Effector memory CD4-positive, alpha-beta T cell (primary cell): ENCODE results near the gene APPL1.

Experiments used
- DNase-seq, 3 donors: peaks; one replicate each; pipeline ENCODE4 v3.0.0-alpha.2; 2020
- H3K27ac ChIP-seq: 2 replicates; pipeline ENCODE4 v1.7.0; 2013; ENCODE audit warnings: mild to moderate bottlenecking, low read length, moderate library complexity; ENCODE audit not compliant: insufficient read depth, poor library complexity, severe bottlenecking
- H3K27me3 ChIP-seq: replicated peaks from 2 replicates; pipeline ENCODE4 v1.7.0; 2013; ENCODE audit warnings: mild to moderate bottlenecking, low read length; ENCODE audit not compliant: insufficient read depth, control insufficient read depth, poor library complexity, severe bottlenecking
- H3K36me3 ChIP-seq: 2 replicates; pipeline ENCODE4 v1.7.0; 2013; ENCODE audit warnings: mild to moderate bottlenecking, low read length, moderate library complexity; ENCODE audit not compliant: control insufficient read depth, insufficient read depth
- H3K4me1 ChIP-seq: 2 replicates; pipeline ENCODE4 v1.7.0; 2013; ENCODE audit warnings: low read length, mild to moderate bottlenecking; ENCODE audit not compliant: control insufficient read depth, insufficient read depth, poor library complexity, severe bottlenecking
- H3K4me3 ChIP-seq: 2 replicates; pipeline ENCODE4 v1.7.0; 2013; ENCODE audit warnings: low read length, low read depth, mild to moderate bottlenecking; ENCODE audit not compliant: insufficient read depth, poor library complexity, severe bottlenecking
- H3K9me3 ChIP-seq: 2 replicates; pipeline ENCODE4 v1.7.0; 2013; ENCODE audit warnings: mild to moderate bottlenecking, low read length, moderate library complexity; ENCODE audit not compliant: control insufficient read depth
- total RNA-seq, 3 donors: gene quantifications; one replicate each; lab custom pipeline; 2026; lab: John Stamatoyannopoulos, UW

The APPL1 gene, protein sequence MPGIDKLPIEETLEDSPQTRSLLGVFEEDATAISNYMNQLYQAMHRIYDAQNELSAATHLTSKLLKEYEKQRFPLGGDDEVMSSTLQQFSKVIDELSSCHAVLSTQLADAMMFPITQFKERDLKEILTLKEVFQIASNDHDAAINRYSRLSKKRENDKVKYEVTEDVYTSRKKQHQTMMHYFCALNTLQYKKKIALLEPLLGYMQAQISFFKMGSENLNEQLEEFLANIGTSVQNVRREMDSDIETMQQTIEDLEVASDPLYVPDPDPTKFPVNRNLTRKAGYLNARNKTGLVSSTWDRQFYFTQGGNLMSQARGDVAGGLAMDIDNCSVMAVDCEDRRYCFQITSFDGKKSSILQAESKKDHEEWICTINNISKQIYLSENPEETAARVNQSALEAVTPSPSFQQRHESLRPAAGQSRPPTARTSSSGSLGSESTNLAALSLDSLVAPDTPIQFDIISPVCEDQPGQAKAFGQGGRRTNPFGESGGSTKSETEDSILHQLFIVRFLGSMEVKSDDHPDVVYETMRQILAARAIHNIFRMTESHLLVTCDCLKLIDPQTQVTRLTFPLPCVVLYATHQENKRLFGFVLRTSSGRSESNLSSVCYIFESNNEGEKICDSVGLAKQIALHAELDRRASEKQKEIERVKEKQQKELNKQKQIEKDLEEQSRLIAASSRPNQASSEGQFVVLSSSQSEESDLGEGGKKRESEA
- 56.6 to 59.7 (median 57.9) reads per million in 3 donors for total RNA-seq

GRCh38 chr3:57227204-57227929, at the start of gene APPL1:
APPL1 (plus strand) TSS chr3:57227729; CDS start chr3:57227884, 155 bp downstream.
- peak; percentile 72 to 77 (median 77) for DNase-seq
- no peaks in the 10 kb centered on the region for H3K36me3 ChIP-seq
- peak within 1 kb of the TSS; percentile 80 for H3K4me3 ChIP-seq
- no peaks in the 10 kb centered on the region for H3K27me3 ChIP-seq
- H3K4me1 ChIP-seq = no peaks in the 10 kb centered on the region
- no peaks in the 10 kb centered on the region for H3K9me3 ChIP-seq
- peak within 1 kb of the TSS; percentile 41 for H3K27ac ChIP-seq

- Histone ChIP-seq H3K4me1 (no peaks in the 10 kb centered on the region), H3K27me3 (no peaks in the 10 kb centered on the region), H3K36me3 (no peaks in the 10 kb centered on the region), H3K27ac (no peak overlapping the region), H3K4me3 (no peak overlapping the region), H3K9me3 (no peaks in the 10 kb centered on the region)
- DNase-seq = no peak
Measured at GRCh38 chr3:57179580-57180410, 47.7 kb upstream of the APPL1 start.

- DNase-seq = no peak
- H3K27me3 ChIP-seq = no peaks in the 10 kb centered on the region
Measured at GRCh38 chr3:57184526-57184925, 43.0 kb upstream of the APPL1 start.

GRCh38 chr3:57192028-57192427, 35.5 kb upstream of the APPL1 start:
- Histone ChIP-seq H3K27ac (no peak overlapping the region), H3K27me3 (peaks cover 5% of the 10 kb centered on the region), H3K4me1 (no peaks in the 10 kb centered on the region), H3K36me3 (no peaks in the 10 kb centered on the region), H3K9me3 (no peaks in the 10 kb centered on the region), H3K4me3 (no peak overlapping the region)
- DNase-seq = no peak

More at GRCh38 chr3:57184526-57184925, 43.0 kb upstream of the APPL1 start:
- Histone ChIP-seq H3K9me3 (no peaks in the 10 kb centered on the region), H3K27ac (no peak overlapping the region), H3K4me1 (no peaks in the 10 kb centered on the region), H3K36me3 (no peaks in the 10 kb centered on the region), H3K4me3 (no peak overlapping the region)

DNA sequence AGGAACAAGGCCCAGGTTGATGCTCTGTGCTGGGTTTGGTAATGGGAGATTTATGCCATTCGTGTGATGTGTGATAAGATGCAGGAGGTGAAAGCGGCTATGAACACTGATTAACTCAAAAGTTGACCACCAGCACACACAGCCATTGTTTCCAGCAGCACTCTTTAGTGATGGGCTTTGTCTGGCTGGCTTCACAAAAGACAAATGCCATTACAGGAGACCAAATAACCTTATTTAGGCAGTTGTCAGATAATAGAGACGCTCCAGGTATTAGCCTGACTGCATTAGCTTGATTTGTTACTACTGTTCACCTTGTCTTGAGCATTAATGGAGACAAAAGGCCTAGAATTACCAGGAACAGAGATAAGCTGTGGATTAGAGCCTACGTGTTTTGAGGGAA, 32.9 kb upstream of the APPL1 start:
- no peak for DNase-seq
- H3K4me1 ChIP-seq = no peaks in the 10 kb centered on the region
- H3K4me3 ChIP-seq = no peak overlapping the region
- H3K36me3 ChIP-seq = no peaks in the 10 kb centered on the region
- no peak overlapping the region for H3K27ac ChIP-seq
- H3K27me3 ChIP-seq = peaks cover 5% of the 10 kb centered on the region
- H3K9me3 ChIP-seq = no peaks in the 10 kb centered on the region

GRCh38 chr3:57199895-57200297, 27.6 kb upstream of the APPL1 start, which contains the start of gene HESX1:
HESX1 (minus strand) TSS chr3:57199978; CDS start chr3:57199918, 60 bp downstream.
- Histone ChIP-seq H3K27ac (no peak within 1 kb of the TSS), H3K36me3 (no peaks in the 10 kb centered on the region), H3K9me3 (no peaks in the 10 kb centered on the region), H3K4me3 (no peak within 1 kb of the TSS), H3K27me3 (peaks cover 5% of the 10 kb centered on the region), H3K4me1 (no peaks in the 10 kb centered on the region)
- no peak for DNase-seq

GRCh38 chr3:57206423-57206822, 21.1 kb upstream of the APPL1 start:
- Histone ChIP-seq H3K9me3 (no peaks in the 10 kb centered on the region), H3K27ac (no peak overlapping the region), H3K4me1 (no peaks in the 10 kb centered on the region), H3K36me3 (no peaks in the 10 kb centered on the region), H3K4me3 (no peak overlapping the region), H3K27me3 (no peaks in the 10 kb centered on the region)
- no peak for DNase-seq

DNA sequence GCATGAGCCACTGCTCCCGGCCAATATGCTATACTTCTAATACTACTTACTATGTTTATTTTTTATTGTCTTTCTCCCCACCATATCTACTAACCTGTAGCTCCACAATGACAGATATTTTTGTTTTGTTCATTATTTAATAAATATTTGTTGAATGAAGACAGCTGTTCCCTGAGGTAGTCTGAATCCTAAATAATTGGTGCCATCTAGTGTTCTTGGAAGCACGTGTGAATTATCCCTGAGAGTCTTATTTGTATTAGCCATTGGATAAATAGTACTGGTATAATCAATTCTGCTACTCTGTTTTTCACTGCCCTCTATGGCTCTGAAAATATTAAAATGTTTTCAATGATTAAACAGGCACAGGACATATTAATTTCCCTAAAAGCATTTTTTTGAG, 5.6 kb upstream of the APPL1 start:
- Histone ChIP-seq H3K4me3 (no peak overlapping the region), H3K27ac (no peak overlapping the region), H3K27me3 (no peaks in the 10 kb centered on the region), H3K36me3 (no peaks in the 10 kb centered on the region), H3K9me3 (no peaks in the 10 kb centered on the region), H3K4me1 (no peaks in the 10 kb centered on the region)
- no peak for DNase-seq

GRCh38 chr3:57224856-57225255, 2.7 kb upstream of the APPL1 start:
- Histone ChIP-seq H3K36me3 (no peaks in the 10 kb centered on the region), H3K4me3 (no peak overlapping the region), H3K4me1 (no peaks in the 10 kb centered on the region), H3K9me3 (no peaks in the 10 kb centered on the region), H3K27ac (no peak overlapping the region), H3K27me3 (no peaks in the 10 kb centered on the region)
- DNase-seq = no peak
